ENCODE results near the gene KIFAP3. TPM values are rescaled to one million over a fixed set of nuclear protein-coding genes. Genes with fewer than 3 reads are reported as not detected.

Gene KIFAP3
- total RNA-seq, 6 experiments from 2014 or later: 5.9 to 9.2 (median 8.0) TPM

DNA sequence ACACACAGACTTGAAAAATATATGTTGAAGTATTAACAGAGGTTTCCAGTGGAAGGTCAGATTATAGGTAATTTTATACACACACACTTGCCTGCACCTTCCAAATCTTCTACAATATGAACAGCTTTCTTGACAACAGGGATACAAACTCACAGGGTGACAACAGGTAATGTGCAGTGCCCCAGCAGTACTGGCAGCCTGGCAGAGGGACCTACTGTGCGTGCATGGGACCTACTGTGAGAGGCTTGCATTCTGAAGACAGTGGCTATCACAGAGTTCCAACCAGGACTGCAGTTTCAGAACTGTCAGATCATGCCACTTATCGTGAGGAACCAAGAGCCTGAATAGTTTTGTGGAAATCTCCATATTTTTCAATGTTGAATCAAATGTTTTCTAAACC is 184.6 kb downstream of the KIFAP3 start:
- Histone ChIP-seq H3K4me1 (peaks cover 0 to 34% (median 6%) of the 10 kb centered on the region in 4 donors), H3K9me3 (no peaks in the 10 kb centered on the region), H3K27me3 (no peaks in the 10 kb centered on the region), H3K27ac (no peak overlapping the region), H3K36me3 (peaks cover 0 to 33% (median 4%) of the 10 kb centered on the region in 4 donors), H3K4me3 (no peak overlapping the region)
- TF ChIP-seq, protein P1, sequence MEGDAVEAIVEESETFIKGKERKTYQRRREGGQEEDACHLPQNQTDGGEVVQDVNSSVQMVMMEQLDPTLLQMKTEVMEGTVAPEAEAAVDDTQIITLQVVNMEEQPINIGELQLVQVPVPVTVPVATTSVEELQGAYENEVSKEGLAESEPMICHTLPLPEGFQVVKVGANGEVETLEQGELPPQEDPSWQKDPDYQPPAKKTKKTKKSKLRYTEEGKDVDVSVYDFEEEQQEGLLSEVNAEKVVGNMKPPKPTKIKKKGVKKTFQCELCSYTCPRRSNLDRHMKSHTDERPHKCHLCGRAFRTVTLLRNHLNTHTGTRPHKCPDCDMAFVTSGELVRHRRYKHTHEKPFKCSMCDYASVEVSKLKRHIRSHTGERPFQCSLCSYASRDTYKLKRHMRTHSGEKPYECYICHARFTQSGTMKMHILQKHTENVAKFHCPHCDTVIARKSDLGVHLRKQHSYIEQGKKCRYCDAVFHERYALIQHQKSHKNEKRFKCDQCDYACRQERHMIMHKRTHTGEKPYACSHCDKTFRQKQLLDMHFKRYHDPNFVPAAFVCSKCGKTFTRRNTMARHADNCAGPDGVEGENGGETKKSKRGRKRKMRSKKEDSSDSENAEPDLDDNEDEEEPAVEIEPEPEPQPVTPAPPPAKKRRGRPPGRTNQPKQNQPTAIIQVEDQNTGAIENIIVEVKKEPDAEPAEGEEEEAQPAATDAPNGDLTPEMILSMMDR (IDR thresholded peaks at IDR 0.05): no peak
- no peak for TF ChIP-seq POLR2A (IDR thresholded peaks at IDR 0.05)
- DNase-seq (no peak), ATAC-seq (no peak)
- 71% methylated on average over 1 of the region's 2 CpGs for WGBS (ENCODE audit: insufficient coverage, low coverage, low lambda C conversion rate, missing lambda C conversion rate)
- intact Hi-C loops (cut with DNase I): no loop called here

DNA sequence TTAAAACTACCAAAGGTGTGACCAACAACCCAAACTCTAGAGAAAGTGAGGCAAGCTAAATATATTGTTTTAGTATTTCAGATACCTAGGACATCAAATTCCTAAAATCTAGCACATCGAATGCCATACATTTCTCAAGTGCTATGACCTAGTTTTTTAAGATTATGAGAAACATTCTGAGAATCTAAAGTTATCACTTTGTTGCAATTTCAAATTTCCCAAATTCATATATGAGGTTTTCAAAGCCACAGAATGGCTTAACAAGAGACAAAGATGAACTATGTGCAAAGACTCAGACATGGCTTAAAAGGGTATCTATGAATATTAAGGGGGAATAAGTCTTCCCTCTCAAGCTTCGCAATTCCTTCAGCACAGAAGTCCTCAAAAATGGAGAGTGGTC is 187.6 kb downstream of the KIFAP3 start:
- intact Hi-C loops (cut with DNase I): no loop called here
- H3K4me3 ChIP-seq: no peak overlapping the region
- ATAC-seq (no peak), DNase-seq (no peak)
- 84% methylated on average over 2 of the region's 2 CpGs for WGBS (ENCODE audit: insufficient coverage, low coverage, low lambda C conversion rate, missing lambda C conversion rate)
- H3K27me3 ChIP-seq: no peaks in the 10 kb centered on the region
- TF ChIP-seq, protein P1 (IDR thresholded peaks at IDR 0.05): no peak
- no peak for TF ChIP-seq POLR2A (IDR thresholded peaks at IDR 0.05)
- H3K9me3 ChIP-seq: no peaks in the 10 kb centered on the region
- no peak overlapping the region for H3K27ac ChIP-seq
- H3K4me1 ChIP-seq: peaks cover 0 to 26% (median 6%) of the 10 kb centered on the region in 4 donors
- peaks cover 0 to 33% (median 5%) of the 10 kb centered on the region in 4 donors for H3K36me3 ChIP-seq

DNA sequence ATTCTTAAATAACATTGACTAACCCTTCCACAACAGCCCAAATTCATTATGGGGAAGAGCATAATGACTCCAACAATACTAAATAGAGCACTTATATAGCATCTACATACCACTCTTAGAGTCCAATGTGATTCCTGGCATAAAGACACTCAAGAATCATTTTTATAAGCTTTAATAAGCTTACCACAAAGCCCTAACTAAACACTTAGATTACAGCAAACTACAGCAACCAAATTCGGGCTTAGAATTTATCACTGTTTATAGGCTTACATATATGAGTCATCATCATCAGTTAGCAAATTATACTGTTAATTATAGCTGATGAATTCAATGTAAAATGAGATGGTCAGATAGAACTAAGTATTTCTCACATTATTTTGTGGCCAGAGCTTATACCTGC is 188.1 kb downstream of the KIFAP3 start:
- H3K27ac ChIP-seq: no peak overlapping the region
- no peaks in the 10 kb centered on the region for H3K27me3 ChIP-seq
- H3K36me3 ChIP-seq: peaks cover 0 to 33% (median 5%) of the 10 kb centered on the region in 4 donors
- intact Hi-C loops (cut with DNase I): no loop called here
- H3K4me3 ChIP-seq: no peak overlapping the region
- WGBS (ENCODE audit: insufficient coverage, low coverage, low lambda C conversion rate, missing lambda C conversion rate): 100% methylated on average over 1 of the region's 1 CpG
- H3K9me3 ChIP-seq: no peaks in the 10 kb centered on the region
- no peak for ATAC-seq
- no peak for DNase-seq
- H3K4me1 ChIP-seq: peaks cover 0 to 21% (median 6%) of the 10 kb centered on the region in 4 donors
- TF ChIP-seq, protein P1 (IDR thresholded peaks at IDR 0.05): no peak
- no peak for TF ChIP-seq POLR2A (IDR thresholded peaks at IDR 0.05)

DNA sequence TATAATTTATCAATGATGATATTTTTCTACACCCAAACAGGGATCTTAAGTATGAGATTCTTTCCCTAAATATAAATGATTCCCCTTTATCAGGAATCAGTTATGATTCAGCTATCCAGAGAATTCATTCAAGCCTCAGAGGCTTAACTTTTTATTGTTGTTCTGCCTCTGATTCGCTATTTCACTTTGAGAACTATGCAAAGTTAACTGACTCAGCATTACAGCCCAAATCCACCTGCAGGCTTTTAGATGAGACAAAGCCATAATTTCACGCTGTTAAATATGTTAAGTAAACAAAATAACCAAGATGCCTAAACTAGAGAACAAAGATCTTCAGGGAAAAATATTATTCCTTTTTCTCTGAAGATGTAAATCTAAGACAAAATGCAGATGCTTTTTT is 189.3 kb downstream of the KIFAP3 start:
- intact Hi-C loops (cut with DNase I): no loop called here
- no peak for ATAC-seq
- Histone ChIP-seq H3K4me3 (no peak overlapping the region), H3K4me1 (peaks cover 0 to 11% (median 2%) of the 10 kb centered on the region in 4 donors), H3K27me3 (no peaks in the 10 kb centered on the region), H3K27ac (no peak overlapping the region), H3K9me3 (no peaks in the 10 kb centered on the region), H3K36me3 (peaks cover 0 to 33% (median 5%) of the 10 kb centered on the region in 4 donors)
- TF ChIP-seq, protein P1 (IDR thresholded peaks at IDR 0.05): no peak
- TF ChIP-seq POLR2A (IDR thresholded peaks at IDR 0.05): no peak
- 93% methylated on average over 2 of the region's 2 CpGs for WGBS (ENCODE audit: insufficient coverage, low coverage, low lambda C conversion rate, missing lambda C conversion rate)
- no peak for DNase-seq

DNA sequence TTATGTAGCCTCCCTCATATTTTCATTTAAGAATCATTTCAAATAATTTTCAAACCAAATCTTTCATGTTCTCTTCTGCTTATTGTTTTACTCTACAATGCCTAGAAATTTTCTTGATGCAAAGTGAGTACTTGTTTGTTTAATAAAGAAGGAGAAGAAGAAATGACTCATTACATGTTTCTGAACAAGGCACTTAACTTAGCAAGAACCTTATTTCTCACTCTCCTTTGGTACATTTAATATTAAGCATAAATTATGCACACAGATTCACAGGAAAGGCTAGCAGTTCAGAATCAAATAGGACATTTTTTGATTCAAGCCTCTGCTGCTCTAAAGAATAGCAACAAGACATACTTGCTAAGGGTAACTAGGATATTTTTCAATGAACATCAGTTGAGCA is 189.9 kb downstream of the KIFAP3 start:
- intact Hi-C loops (cut with DNase I): no loop called here
- no peak overlapping the region for H3K27ac ChIP-seq
- H3K4me3 ChIP-seq: no peak overlapping the region
- DNase-seq (no peak), ATAC-seq (no peak)
- H3K27me3 ChIP-seq: no peaks in the 10 kb centered on the region
- TF ChIP-seq POLR2A (IDR thresholded peaks at IDR 0.05): no peak
- TF ChIP-seq, protein P1 (IDR thresholded peaks at IDR 0.05): no peak
- peaks cover 0 to 6% (median 2%) of the 10 kb centered on the region in 4 donors for H3K4me1 ChIP-seq
- no peaks in the 10 kb centered on the region for H3K9me3 ChIP-seq
- H3K36me3 ChIP-seq: peaks cover 0 to 33% (median 5%) of the 10 kb centered on the region in 4 donors
